Activated CD4-positive, alpha-beta T cell treated with anti-CD3 and anti-CD28 coated beads, Interleukin-2, amount 50 U/mL, for 48 hours (primary cell): ENCODE measurements around the gene ABHD11.

Experiments used
- DNase-seq, 2 experiments: peaks; one replicate each; pipeline ENCODE4 v3.0.0-alpha.2; 2020

ABHD11 gene

GRCh38 chr7:73700581-73701134 lies 37.9 kb downstream of the ABHD11 start:
- DNase-seq = no peak

- no peak for DNase-seq
Observed at GRCh38 chr7:73700069-73700423, 38.6 kb downstream of the ABHD11 start.

- no peak for DNase-seq
Observed at GRCh38 chr7:73699370-73700068, 39.1 kb downstream of the ABHD11 start.

- no peak for DNase-seq
Observed at GRCh38 chr7:73698410-73698809, 40.2 kb downstream of the ABHD11 start.

GRCh38 chr7:73696372-73696771 lies 42.2 kb downstream of the ABHD11 start:
- no peak for DNase-seq

- DNase-seq = no peak
Observed at GRCh38 chr7:73690646-73691045, 48.0 kb downstream of the ABHD11 start.

GRCh38 chr7:73688288-73688687 lies 50.3 kb downstream of the ABHD11 start:
- no peak for DNase-seq
